Stomach (tissue), 4 donors: ENCODE data around the gene AMACR.

ENCODE experiments used
- EP300 ChIP-seq: sonication (generic); formaldehyde crosslinking; IDR thresholded peaks from one replicate; pipeline ENCODE4 v1.6.1; 2017; ENCODE audit warnings: antibody characterized with exemption
- TF ChIP-seq, protein P1 (sequence below), 7 experiments: fragments of 450-650 bp in 4 of 7; fragments of 200-600 bp in 3 of 7; sonication (generic) in 3 of 7; IDR thresholded peaks; one replicate each; pipeline ENCODE4 v1.5.1; 2016 to 2019; ENCODE audit warnings: antibody characterized with exemption in 7 of 7, control low read depth in 2 of 7, mild to moderate bottlenecking in 1 of 7

DNA sequence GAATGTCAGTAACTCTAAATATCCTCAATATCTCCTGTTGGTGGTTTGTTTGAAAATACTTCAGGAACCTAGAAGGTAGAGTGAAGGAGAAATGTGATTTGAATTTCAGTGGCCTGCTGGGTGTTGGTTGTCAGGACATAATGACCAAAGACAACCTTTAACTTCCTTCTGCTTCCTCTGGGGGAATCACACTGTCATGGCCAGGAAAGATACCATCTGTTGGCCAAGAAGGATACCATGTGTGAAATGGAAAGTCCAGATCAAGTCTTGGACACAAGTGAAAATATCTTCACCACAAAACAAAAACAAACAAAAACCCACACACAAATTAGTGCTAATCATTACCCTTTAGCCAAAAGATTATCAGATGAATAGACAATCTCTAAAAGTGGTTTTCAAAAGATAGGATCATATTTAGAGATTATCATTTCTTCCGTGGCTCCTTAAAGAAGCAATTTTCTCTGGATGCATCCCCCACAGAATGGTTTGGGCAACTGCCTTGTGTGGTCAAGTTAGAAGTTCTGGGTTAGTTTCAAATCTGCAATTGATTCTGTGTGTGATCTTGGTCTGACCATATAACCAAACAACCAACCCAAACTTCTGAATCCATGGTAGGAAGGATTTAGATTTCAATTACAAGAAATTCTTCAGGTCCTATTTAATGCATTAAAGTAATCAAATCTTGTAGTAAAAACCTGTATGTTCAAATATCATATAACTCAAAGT is 33.6 kb upstream of the AMACR start:
- TF ChIP-seq, protein P1, sequence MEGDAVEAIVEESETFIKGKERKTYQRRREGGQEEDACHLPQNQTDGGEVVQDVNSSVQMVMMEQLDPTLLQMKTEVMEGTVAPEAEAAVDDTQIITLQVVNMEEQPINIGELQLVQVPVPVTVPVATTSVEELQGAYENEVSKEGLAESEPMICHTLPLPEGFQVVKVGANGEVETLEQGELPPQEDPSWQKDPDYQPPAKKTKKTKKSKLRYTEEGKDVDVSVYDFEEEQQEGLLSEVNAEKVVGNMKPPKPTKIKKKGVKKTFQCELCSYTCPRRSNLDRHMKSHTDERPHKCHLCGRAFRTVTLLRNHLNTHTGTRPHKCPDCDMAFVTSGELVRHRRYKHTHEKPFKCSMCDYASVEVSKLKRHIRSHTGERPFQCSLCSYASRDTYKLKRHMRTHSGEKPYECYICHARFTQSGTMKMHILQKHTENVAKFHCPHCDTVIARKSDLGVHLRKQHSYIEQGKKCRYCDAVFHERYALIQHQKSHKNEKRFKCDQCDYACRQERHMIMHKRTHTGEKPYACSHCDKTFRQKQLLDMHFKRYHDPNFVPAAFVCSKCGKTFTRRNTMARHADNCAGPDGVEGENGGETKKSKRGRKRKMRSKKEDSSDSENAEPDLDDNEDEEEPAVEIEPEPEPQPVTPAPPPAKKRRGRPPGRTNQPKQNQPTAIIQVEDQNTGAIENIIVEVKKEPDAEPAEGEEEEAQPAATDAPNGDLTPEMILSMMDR (IDR thresholded peaks at IDR 0.05), result no peak
- TF ChIP-seq EP300, result no peak
